Common myeloid progenitor, CD34-positive (primary cell): ENCODE data around the gene PIK3CB.
"Not testable (repeated sequence)": the region's sequence is repeated elsewhere in the genome, so short reads cannot be mapped to it uniquely, and the experiment has no call there.

Source experiments
- CTCF ChIA-PET: fragments of 350-600 bp; sonication (Branson Sonifier 250); formaldehyde crosslinking; loops from one replicate; lab custom pipeline; 2021; ENCODE audit warnings: antibody characterized with exemption; lab: Charles Lee
- POLR2A ChIA-PET: fragments of 350-600 bp; sonication (Branson Sonifier 250); formaldehyde crosslinking; loops from one replicate; lab custom pipeline; 2021; ENCODE audit warnings: antibody characterized with exemption; lab: Charles Lee
- DNase-seq, 3 donors: peaks; one replicate each; pipeline versions ENCODE4 v3.0.0 to v3.0.0-alpha.2; 2013
- H3K27ac ChIP-seq, 2 experiments: 1 replicate in 1 of 2; 2 replicates in 1 of 2; pipeline ENCODE4 v1.7.0; 2013; ENCODE audit warnings: inconsistent platforms in 2 of 2, low read length in 2 of 2, mild to moderate bottlenecking in 2 of 2, low read depth in 1 of 2, moderate library complexity in 1 of 2; ENCODE audit not compliant: severe bottlenecking in 2 of 2, insufficient read depth in 1 of 2, poor library complexity in 1 of 2
- H3K27me3 ChIP-seq, 5 experiments: replicated peaks in 2 of 5; 1 replicate in 3 of 5; 2 replicates in 2 of 5; pipeline versions ENCODE4 v1.6.1 to v1.7.0; 2013; ENCODE audit warnings: low read length in 4 of 5, mild to moderate bottlenecking in 2 of 5, moderate library complexity in 2 of 5, inconsistent platforms in 1 of 5; ENCODE audit not compliant: insufficient read depth in 5 of 5, control insufficient read depth in 4 of 5
- H3K36me3 ChIP-seq, 4 experiments: 1 replicate in 2 of 4; 2 replicates in 2 of 4; pipeline versions ENCODE4 v1.6.1 to v1.7.0; 2013; ENCODE audit warnings: low read length in 3 of 4, control low read depth in 1 of 4, mild to moderate bottlenecking in 1 of 4; ENCODE audit not compliant: control insufficient read depth in 4 of 4, insufficient read depth in 4 of 4
- H3K4me1 ChIP-seq, 4 experiments: 1 replicate in 3 of 4; 2 replicates in 1 of 4; pipeline versions ENCODE4 v1.6.1 to v1.7.1; 2013; ENCODE audit warnings: low read length in 3 of 4, mild to moderate bottlenecking in 3 of 4, control low read depth in 1 of 4, inconsistent platforms in 1 of 4, moderate library complexity in 1 of 4; ENCODE audit not compliant: control insufficient read depth in 4 of 4, insufficient read depth in 4 of 4; ENCODE audit errors: control extremely low read depth in 1 of 4
- H3K4me3 ChIP-seq, 7 experiments: 1 replicate in 4 of 7; 2 replicates in 3 of 7; pipeline versions ENCODE4 v1.5.1 to v1.7.0; 2013; ENCODE audit warnings: mild to moderate bottlenecking in 7 of 7, low read length in 6 of 7, moderate library complexity in 6 of 7, inconsistent platforms in 2 of 7, low read depth in 2 of 7, control low read depth in 1 of 7; ENCODE audit not compliant: insufficient read depth in 4 of 7, control insufficient read depth in 1 of 7; ENCODE audit errors: extremely low read depth in 1 of 7
- H3K9me3 ChIP-seq, 5 experiments: 1 replicate in 4 of 5; 2 replicates in 1 of 5; pipeline versions ENCODE4 v1.6.1 to v1.7.1; 2013; ENCODE audit warnings: low read length in 4 of 5, mild to moderate bottlenecking in 2 of 5, inconsistent platforms in 1 of 5, low read depth in 1 of 5, moderate library complexity in 1 of 5; ENCODE audit not compliant: control insufficient read depth in 4 of 5, insufficient read depth in 2 of 5; ENCODE audit errors: control extremely low read depth in 1 of 5
- WGBS: methylation state at CpG from one replicate; pipeline ENCODE4 v1.1.5; 2013; ENCODE audit not compliant: insufficient coverage; 5-methylcytosine and 5-hydroxymethylcytosine counted together

PIK3CB gene

GRCh38 chr3:138809500-138810256 is 25.1 kb downstream of the PIK3CB start:
- Histone ChIP-seq H3K27ac (no peak overlapping the region), H3K4me1 (no peaks in the 10 kb centered on the region), H3K36me3 (peaks cover 0 to 7% (median 0%) of the 10 kb centered on the region in 4 experiments), H3K27me3 (no peaks in the 10 kb centered on the region), H3K9me3 (no peaks in the 10 kb centered on the region), H3K4me3 (no peak overlapping the region)
- no peak for DNase-seq
- ChIA-PET CTCF (interaction anchor here (0.6 to 0.7 kb wide), 4 partner anchors 19 to 1624 kb away, joined by 3 read pairs; no protein-coding TSS in a partner anchor), POLR2A (no interaction called here)
- 100% methylated on average over 1 of the region's 6 CpGs for WGBS

- Histone ChIP-seq H3K4me1 (no peaks in the 10 kb centered on the region), H3K27ac (no peak overlapping the region), H3K9me3 (no peaks in the 10 kb centered on the region), H3K4me3 (no peak overlapping the region), H3K27me3 (no peaks in the 10 kb centered on the region), H3K36me3 (peaks cover 0 to 3% (median 0%) of the 10 kb centered on the region in 4 experiments)
- 100% methylated on average over 1 of the region's 3 CpGs for WGBS
- no peak for DNase-seq
- POLR2A ChIA-PET: no interaction called here
- CTCF ChIA-PET: interaction anchor here (0.8 to 1.3 kb wide), 4 partner anchors 14 to 109 kb away, joined by 3 read pairs; no protein-coding TSS in a partner anchor
Observed at GRCh38 chr3:138806376-138807080, 28.2 kb downstream of the PIK3CB start.

GRCh38 chr3:138803006-138803653 is 31.6 kb downstream of the PIK3CB start:
- H3K27me3 ChIP-seq: no peaks in the 10 kb centered on the region
- ChIA-PET POLR2A (interaction anchor here (0.5 kb wide), 1 partner anchor 113 kb away, joined by 3 read pairs; no protein-coding TSS in a partner anchor), CTCF (interaction anchor here (1.7 kb wide), 1 partner anchor 11 kb away, joined by 5 read pairs; no protein-coding TSS in a partner anchor)
- H3K4me3 ChIP-seq: no peak overlapping the region
- H3K4me1 ChIP-seq: no peaks in the 10 kb centered on the region
- H3K36me3 ChIP-seq: peaks cover 0 to 3% (median 0%) of the 10 kb centered on the region in 4 experiments
- WGBS: 100% methylated on average over 1 of the region's 2 CpGs
- DNase-seq: no peak
- no peaks in the 10 kb centered on the region for H3K9me3 ChIP-seq
- H3K27ac ChIP-seq: no peak overlapping the region

GRCh38 chr3:138802223-138802622 is 32.5 kb downstream of the PIK3CB start:
- H3K4me1 ChIP-seq, H3K9me3 ChIP-seq, H3K4me3 ChIP-seq, POLR2A ChIA-PET, H3K36me3 ChIP-seq, H3K27me3 ChIP-seq, H3K27ac ChIP-seq, DNase-seq: not testable (repeated sequence)
- CTCF ChIA-PET: interaction anchor here (1.4 kb wide), 1 partner anchor 12 kb away, joined by 5 read pairs; no protein-coding TSS in a partner anchor
- 95% methylated on average over 3 of the region's 6 CpGs for WGBS

- DNase-seq: no peak
- CTCF ChIA-PET: interaction anchor here (0.7 to 1.4 kb wide), 3 partner anchors 11 to 16 kb away, joined by 3 to 5 read pairs (median 3); no protein-coding TSS in a partner anchor
- H3K4me1 ChIP-seq: no peaks in the 10 kb centered on the region
- H3K4me3 ChIP-seq: no peak overlapping the region
- H3K27me3 ChIP-seq: no peaks in the 10 kb centered on the region
- WGBS: no CpG with 5 or more reads among the region's 3 CpGs
- H3K36me3 ChIP-seq: peaks cover 0 to 5% (median 0%) of the 10 kb centered on the region in 4 experiments
- H3K27ac ChIP-seq: no peak overlapping the region
- POLR2A ChIA-PET: no interaction called here
- no peaks in the 10 kb centered on the region for H3K9me3 ChIP-seq
Observed at GRCh38 chr3:138801792-138802191, 32.9 kb downstream of the PIK3CB start.

GRCh38 chr3:138800248-138800647 is 34.5 kb downstream of the PIK3CB start:
- POLR2A ChIA-PET: no interaction called here

More at GRCh38 chr3:138800248-138800647, 34.5 kb downstream of the PIK3CB start:
- Histone ChIP-seq H3K4me3 (no peak overlapping the region), H3K9me3 (no peaks in the 10 kb centered on the region), H3K27me3 (no peaks in the 10 kb centered on the region), H3K4me1 (no peaks in the 10 kb centered on the region), H3K27ac (no peak overlapping the region), H3K36me3 (peaks cover 0 to 4% (median 0%) of the 10 kb centered on the region in 4 experiments)
- DNase-seq: no peak
- CTCF ChIA-PET: no interaction called here
- no CpG with 5 or more reads among the region's 2 CpGs for WGBS
